OCI-LY1 (cell line): ENCODE measurements around the gene GALNT2.

Experiments used
- H2AFZ ChIP-seq: fragments of 200-600 bp; sonication (generic), shearing (Covaris generic); 2 replicates; pipeline ENCODE4 v1.6.0; 2014; ENCODE audit warnings: antibody characterized with exemption, mild to moderate bottlenecking, low read length
- H3F3A ChIP-seq: fragments of 200-600 bp; sonication (generic), shearing (Covaris generic); 2 replicates; pipeline ENCODE4 v1.6.0; 2014; ENCODE audit warnings: mild to moderate bottlenecking, antibody characterized with exemption, low read length, moderate library complexity; ENCODE audit not compliant: insufficient read depth
- H3K27ac ChIP-seq: fragments of 200-600 bp; sonication (generic); 2 replicates; pipeline ENCODE4 v1.5.1; 2014; ENCODE audit warnings: low read length, mixed run types, mild to moderate bottlenecking, low read depth; ENCODE audit not compliant: poor library complexity, severe bottlenecking
- H3K27me3 ChIP-seq: fragments of 200-600 bp; sonication (generic); 2 replicates; pipeline ENCODE4 v1.6.0; 2014; ENCODE audit warnings: antibody characterized with exemption, mild to moderate bottlenecking, low read length, moderate library complexity; ENCODE audit not compliant: insufficient read depth
- H3K36me3 ChIP-seq: fragments of 200-600 bp; sonication (generic); 2 replicates; pipeline ENCODE4 v1.6.1; 2014; ENCODE audit warnings: mild to moderate bottlenecking, antibody characterized with exemption, low read length, moderate library complexity, mixed read lengths; ENCODE audit not compliant: insufficient read depth
- H3K4me1 ChIP-seq: fragments of 200-600 bp; sonication (generic); 2 replicates; pipeline ENCODE4 v1.5.1; 2014; ENCODE audit warnings: mild to moderate bottlenecking, low read length, moderate library complexity; ENCODE audit not compliant: insufficient read depth, severe bottlenecking
- H3K4me2 ChIP-seq: fragments of 200-600 bp; sonication (generic), shearing (Covaris generic); 2 replicates; pipeline ENCODE4 v1.6.1; 2014; ENCODE audit warnings: low read length
- H3K4me3 ChIP-seq: fragments of 200-600 bp; sonication (generic); 2 replicates; pipeline ENCODE4 v1.5.1; 2014; ENCODE audit warnings: low read length, low read depth, mild to moderate bottlenecking, mixed read lengths; ENCODE audit not compliant: poor library complexity, severe bottlenecking
- H3K79me2 ChIP-seq: fragments of 200-600 bp; shearing (Covaris generic); 2 replicates; pipeline ENCODE4 v1.6.1; 2016; ENCODE audit warnings: mixed run types, low read length, mixed read lengths; ENCODE audit not compliant: insufficient read depth
- H3K9ac ChIP-seq: fragments of 200-600 bp; sonication (generic), shearing (Covaris generic); 2 replicates; pipeline ENCODE4 v1.6.1; 2014; ENCODE audit warnings: mild to moderate bottlenecking, low read length, mixed read lengths
- H3K9me2 ChIP-seq: fragments of 200-600 bp; sonication (generic), shearing (Covaris generic); 2 replicates; pipeline ENCODE4 v1.6.1; 2014; ENCODE audit warnings: low read depth, mild to moderate bottlenecking, low read length, mixed read lengths
- H3K9me3 ChIP-seq: fragments of 200-600 bp; shearing (Covaris generic); 2 replicates; pipeline ENCODE4 v1.6.1; 2014; ENCODE audit warnings: low read length, mixed read lengths
- H4K20me1 ChIP-seq: fragments of 200-600 bp; sonication (generic), shearing (Covaris generic); 2 replicates; pipeline ENCODE4 v1.6.0; 2016; ENCODE audit warnings: mild to moderate bottlenecking, low read length; ENCODE audit not compliant: insufficient read depth
- EZH2 ChIP-seq: fragments of 200-600 bp; sonication (generic), shearing (Covaris generic); IDR thresholded peaks from 2 replicates; pipeline ENCODE4 v1.8.0; 2017; ENCODE audit warnings: borderline replicate concordance, mixed run types, mild to moderate bottlenecking, antibody characterized with exemption, low read length, moderate library complexity, mixed read lengths
- TF ChIP-seq, protein P1 (sequence below): fragments of 200-600 bp; sonication (generic), shearing (Covaris generic); IDR thresholded peaks from 2 replicates; pipeline ENCODE4 v1.5.1; 2017; ENCODE audit warnings: mild to moderate bottlenecking, antibody characterized with exemption, low read length, moderate library complexity, mixed read lengths

The GALNT2 gene

DNA sequence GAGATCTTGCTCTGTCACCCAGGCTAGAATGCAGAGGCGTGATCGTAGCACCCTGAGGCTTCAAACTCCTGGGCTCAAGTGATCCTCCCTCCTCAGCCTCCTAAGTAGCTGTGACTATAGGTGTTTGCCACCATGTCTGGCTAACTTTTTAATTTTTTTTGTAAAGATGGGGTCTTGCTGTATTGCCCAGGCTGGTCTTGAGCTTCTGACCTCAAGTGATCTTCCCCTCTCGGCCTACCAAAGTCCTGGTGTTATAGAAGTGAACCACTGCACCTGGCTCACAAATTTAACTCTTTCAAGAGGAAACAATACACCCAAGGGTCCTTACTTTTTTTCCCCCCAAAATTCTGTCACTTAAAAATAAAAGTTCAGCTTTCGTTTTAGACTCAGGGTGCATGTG, 62.3 kb downstream of the GALNT2 start:
- H3K9me3 ChIP-seq: no peaks in the 10 kb centered on the region
- H3K4me1 ChIP-seq: peaks cover 100% of the 10 kb centered on the region
- no peaks in the 10 kb centered on the region for H3K36me3 ChIP-seq
- no peaks in the 10 kb centered on the region for H3K27me3 ChIP-seq
- no peaks in the 10 kb centered on the region for H3K9me2 ChIP-seq
- H3K4me2 ChIP-seq: no peak overlapping the region
- peaks cover 3% of the 10 kb centered on the region; the same call in 1 of the 2 replicates for H3F3A ChIP-seq
- TF ChIP-seq, protein P1, sequence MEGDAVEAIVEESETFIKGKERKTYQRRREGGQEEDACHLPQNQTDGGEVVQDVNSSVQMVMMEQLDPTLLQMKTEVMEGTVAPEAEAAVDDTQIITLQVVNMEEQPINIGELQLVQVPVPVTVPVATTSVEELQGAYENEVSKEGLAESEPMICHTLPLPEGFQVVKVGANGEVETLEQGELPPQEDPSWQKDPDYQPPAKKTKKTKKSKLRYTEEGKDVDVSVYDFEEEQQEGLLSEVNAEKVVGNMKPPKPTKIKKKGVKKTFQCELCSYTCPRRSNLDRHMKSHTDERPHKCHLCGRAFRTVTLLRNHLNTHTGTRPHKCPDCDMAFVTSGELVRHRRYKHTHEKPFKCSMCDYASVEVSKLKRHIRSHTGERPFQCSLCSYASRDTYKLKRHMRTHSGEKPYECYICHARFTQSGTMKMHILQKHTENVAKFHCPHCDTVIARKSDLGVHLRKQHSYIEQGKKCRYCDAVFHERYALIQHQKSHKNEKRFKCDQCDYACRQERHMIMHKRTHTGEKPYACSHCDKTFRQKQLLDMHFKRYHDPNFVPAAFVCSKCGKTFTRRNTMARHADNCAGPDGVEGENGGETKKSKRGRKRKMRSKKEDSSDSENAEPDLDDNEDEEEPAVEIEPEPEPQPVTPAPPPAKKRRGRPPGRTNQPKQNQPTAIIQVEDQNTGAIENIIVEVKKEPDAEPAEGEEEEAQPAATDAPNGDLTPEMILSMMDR: no peak
- TF ChIP-seq EZH2: no peak
- no peaks in the 10 kb centered on the region for H4K20me1 ChIP-seq
- H2AFZ ChIP-seq: no peak overlapping the region
- peak overlapping the region; percentile 99 for H3K27ac ChIP-seq
- H3K79me2 ChIP-seq: peaks cover 50% of the 10 kb centered on the region
- no peak overlapping the region for H3K9ac ChIP-seq
- no peak overlapping the region for H3K4me3 ChIP-seq

DNA sequence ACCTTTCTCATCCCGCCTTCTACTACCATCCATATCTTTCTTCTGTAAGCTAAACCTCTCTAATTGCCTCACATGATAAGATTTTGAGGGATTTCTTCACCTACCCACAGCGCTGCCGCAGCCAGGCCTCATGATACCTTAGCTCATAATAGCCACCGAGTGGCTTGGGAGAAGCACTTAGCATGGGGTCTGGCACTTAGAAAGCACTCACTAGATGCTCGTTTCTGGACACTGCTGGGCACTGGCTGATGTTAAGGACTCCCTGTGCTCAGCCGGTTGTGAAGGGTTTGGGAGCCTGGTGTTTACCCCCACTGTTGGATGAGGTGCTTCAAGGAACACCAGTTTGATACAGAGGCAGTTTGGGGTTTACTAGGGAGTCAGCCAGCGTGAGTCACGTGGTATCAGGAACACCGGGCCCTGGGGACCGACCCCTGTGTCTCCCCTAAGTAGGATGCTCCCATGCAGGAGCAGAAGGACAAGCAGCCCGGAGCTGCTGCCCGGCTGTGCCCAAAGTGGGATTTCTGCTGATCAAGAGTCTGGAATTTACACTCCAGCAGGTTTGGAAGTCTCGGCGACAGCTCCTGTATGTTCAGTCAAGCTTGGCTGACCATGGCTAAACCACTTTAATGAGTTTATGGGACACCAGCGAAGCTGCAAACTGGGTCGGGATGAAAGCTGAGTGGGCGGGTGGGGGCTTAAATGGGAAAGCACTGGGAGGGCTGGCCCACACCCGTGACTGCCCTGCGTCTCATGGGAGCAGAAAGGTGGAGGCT, 63.3 kb downstream of the GALNT2 start:
- peaks cover 51% of the 10 kb centered on the region for H3K79me2 ChIP-seq
- H4K20me1 ChIP-seq: no peaks in the 10 kb centered on the region
- no peaks in the 10 kb centered on the region for H3K9me3 ChIP-seq
- H3K4me1 ChIP-seq: peaks cover 100% of the 10 kb centered on the region
- H3K27me3 ChIP-seq: no peaks in the 10 kb centered on the region
- peak overlapping the region; percentile 28; the same call in 1 of the 2 replicates for H3K9ac ChIP-seq
- peak overlapping the region; percentile 99 for H3K27ac ChIP-seq
- H3K4me3 ChIP-seq: no peak overlapping the region
- TF ChIP-seq, protein P1: no peak
- no peaks in the 10 kb centered on the region for H3K9me2 ChIP-seq
- H3F3A ChIP-seq: no peaks in the 10 kb centered on the region
- H2AFZ ChIP-seq: no peak overlapping the region
- H3K36me3 ChIP-seq: no peaks in the 10 kb centered on the region
- peak overlapping the region; percentile 26; the same call in 1 of the 2 replicates for H3K4me2 ChIP-seq

DNA sequence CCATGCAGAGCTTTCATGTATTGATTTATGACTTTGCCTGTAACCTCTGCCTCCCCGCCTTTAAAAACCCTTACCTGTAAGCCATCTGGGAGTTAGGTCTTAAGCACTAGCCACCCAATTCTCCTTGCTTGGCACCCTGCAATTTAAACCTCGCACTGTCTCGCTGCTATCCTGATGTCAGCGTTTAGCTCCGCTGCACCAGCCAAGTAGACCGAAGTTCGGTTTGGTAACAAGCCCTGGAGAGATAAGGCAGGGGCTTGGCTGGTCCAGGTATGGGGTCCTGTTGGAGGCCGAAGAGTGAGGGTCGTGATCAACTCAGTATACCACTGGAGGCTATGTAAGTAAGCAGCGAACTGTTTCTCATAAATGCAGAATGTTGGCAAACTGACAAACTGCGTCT, 64.4 kb downstream of the GALNT2 start:
- no peak overlapping the region for H3K4me3 ChIP-seq
- H3K4me1 ChIP-seq: peaks cover 100% of the 10 kb centered on the region
- no peaks in the 10 kb centered on the region for H3K36me3 ChIP-seq
- H3F3A ChIP-seq: no peaks in the 10 kb centered on the region
- no peaks in the 10 kb centered on the region for H3K9me2 ChIP-seq
- peaks cover 44% of the 10 kb centered on the region for H3K79me2 ChIP-seq
- peak overlapping the region; percentile 99 for H3K27ac ChIP-seq
- no peak overlapping the region for H2AFZ ChIP-seq
- no peak for TF ChIP-seq EZH2
- TF ChIP-seq, protein P1: no peak
- no peaks in the 10 kb centered on the region for H4K20me1 ChIP-seq
- H3K9me3 ChIP-seq: no peaks in the 10 kb centered on the region
- H3K27me3 ChIP-seq: no peaks in the 10 kb centered on the region
- H3K9ac ChIP-seq: peak overlapping the region; percentile 16; the same call in 1 of the 2 replicates
- H3K4me2 ChIP-seq: no peak overlapping the region
